Fibroblast of the aortic adventitia (primary cell): ENCODE data around the gene RAB3IL1. TPM values are rescaled to one million over a fixed set of nuclear protein-coding genes. Genes with fewer than 3 reads are reported as not detected.

ENCODE experiments used
- DNase-seq: peaks from one replicate; pipeline ENCODE4 v3.0.0-alpha.2; 2010; ENCODE audit warnings: low read depth
- H3K4me3 ChIP-seq: 2 replicates; pipeline ENCODE4 v1.5.1; 2011; ENCODE audit warnings: low read depth, mild to moderate bottlenecking, control low read depth, low read length, moderate library complexity
- CTCF ChIP-seq: IDR thresholded peaks from 2 replicates; pipeline ENCODE4 v1.5.1; 2011; ENCODE audit warnings: mild to moderate bottlenecking, low read length, control low read depth, inconsistent platforms; ENCODE audit not compliant: insufficient read depth
- total RNA-seq: library from RNA; depleted of rRNA; stranded (reverse); fragments of >200 nt; gene quantifications from 2 replicates; pipeline ENCODE4 v1.2.3, GENCODE V29; 2012; ENCODE audit warnings: low replicate concordance

RAB3IL1 gene
- total RNA-seq, 1 donor = 17.1 TPM

DNA sequence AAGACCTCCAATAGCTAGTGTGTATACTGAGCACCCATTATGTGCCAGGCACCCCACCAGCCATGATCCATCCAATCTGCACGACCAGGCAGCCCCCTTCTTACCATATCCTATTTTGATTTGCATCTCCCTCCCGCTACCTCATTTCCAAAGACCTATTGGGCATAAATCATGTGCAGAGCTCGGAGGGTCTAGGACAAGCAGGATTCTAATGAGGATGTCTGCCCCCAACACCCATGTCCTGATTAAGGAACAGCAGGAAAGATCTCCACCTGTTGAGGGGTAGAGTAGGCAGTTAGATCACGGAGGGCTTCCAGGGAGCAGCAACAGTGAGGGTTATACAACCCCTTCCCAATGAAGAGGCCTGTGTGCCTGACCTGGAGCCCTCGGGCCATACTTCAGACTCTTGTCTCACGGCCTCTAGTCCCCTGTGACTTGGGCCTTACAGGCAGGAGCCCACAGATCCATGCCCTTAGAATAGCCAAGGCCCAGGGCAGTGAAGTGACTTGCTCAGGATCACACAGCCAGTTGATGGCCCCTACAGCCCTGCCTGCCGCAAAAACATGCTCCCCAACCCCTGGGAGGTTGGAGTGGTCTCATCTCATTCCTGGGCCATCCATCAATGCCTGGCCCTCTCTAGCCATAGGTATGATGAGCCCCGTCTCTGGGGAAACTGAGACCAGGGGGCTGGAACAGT is 3.5 kb downstream of the RAB3IL1 start:
- TF ChIP-seq CTCF = no peak
- no peak overlapping the region for H3K4me3 ChIP-seq
- DNase-seq = no peak

- H3K4me3 ChIP-seq = no peak overlapping the region
- DNase-seq = no peak
- no peak for TF ChIP-seq CTCF
Measured at GRCh38 chr11:61912991-61913698, 4.2 kb downstream of the RAB3IL1 start.

- DNase-seq = no peak
- H3K4me3 ChIP-seq = no peak overlapping the region
- no peak for TF ChIP-seq CTCF
Measured at GRCh38 chr11:61912530-61912898, 4.9 kb downstream of the RAB3IL1 start.

GRCh38 chr11:61911701-61912529 is 5.5 kb downstream of the RAB3IL1 start:
- TF ChIP-seq CTCF = no peak
- H3K4me3 ChIP-seq = no peak overlapping the region
- no peak for DNase-seq

DNA sequence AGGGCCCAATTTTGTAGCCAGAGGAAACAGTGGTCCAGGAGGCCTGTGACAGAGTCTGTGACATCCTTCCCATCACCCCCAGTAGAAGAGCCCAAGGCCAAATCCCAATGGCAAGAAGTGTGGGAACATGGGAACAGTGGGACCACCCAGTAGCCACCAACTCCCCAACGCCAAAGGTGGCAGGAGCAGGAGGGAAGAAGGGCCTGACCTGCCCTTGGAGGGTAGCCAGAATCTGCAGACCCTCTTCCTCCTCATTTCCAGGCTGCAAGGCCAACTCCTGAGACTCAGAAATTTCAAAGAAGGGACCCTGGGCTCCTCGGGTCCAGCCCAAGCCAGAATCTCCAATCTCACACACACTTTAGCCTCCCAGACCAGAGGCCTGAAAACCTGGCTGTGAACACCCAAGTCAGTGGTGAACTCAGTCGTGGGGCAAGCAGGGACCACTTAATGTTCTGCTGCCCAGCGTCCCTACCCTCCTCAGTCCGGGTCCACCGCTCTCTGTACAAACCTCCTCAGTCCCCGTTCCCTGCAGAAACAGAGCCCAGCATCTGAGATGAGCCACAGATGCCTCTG is 6.2 kb downstream of the RAB3IL1 start:
- no peak overlapping the region for H3K4me3 ChIP-seq
- TF ChIP-seq CTCF = no peak
- DNase-seq = no peak

DNA sequence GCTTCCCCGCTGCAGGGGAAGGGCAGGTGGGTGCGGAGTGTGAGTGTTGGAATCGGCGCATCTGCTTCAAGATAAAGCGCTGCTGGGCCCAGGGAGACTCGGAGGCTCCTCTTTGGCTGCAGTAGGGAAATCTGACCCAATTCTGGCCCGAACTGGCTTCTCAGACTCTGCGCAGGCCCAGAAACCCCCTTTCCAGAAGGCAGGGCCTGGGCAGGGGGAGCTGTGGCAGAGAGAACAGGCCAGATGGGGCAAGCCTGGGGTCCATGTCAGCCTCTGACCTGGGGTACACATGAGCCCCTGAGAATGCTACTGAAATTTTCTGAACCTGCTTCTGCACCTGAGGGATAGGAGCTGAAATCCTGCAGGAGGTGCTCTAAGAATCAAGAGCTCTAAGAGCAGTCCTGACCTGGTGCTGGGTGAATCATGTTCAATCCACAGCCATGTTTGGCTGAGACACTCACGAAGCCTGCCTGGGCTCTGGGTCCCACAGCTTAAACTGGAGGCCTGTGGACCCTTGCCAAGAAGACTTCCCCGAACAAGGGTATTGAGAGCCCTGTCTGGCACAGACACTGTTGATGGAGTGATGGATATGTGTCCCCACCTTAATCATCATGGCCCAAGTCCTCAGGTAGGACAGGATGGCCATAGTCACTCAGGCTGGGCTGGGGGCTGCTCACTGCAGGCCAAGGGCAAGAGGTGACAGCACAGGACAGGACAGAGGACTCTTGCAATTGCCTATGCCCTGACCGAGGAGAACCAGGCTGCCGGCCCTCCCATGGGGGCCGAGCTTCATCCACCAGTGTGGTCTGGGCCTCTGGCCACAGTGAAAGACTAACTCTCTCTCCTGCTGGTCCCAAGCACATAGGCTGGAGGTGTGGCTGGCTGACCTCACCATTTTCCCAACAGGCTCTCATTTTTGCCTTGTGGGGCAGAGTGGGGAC is 6.9 kb downstream of the RAB3IL1 start:
- DNase-seq = peak; percentile 31
- H3K4me3 ChIP-seq = no peak overlapping the region
- TF ChIP-seq CTCF = no peak
